Fibroblast of lung (primary cell): ENCODE measurements around the gene KCNJ4.
"Not testable (repeated sequence)": the region's sequence is repeated elsewhere in the genome, so short reads cannot be mapped to it uniquely, and the experiment has no call there.

ENCODE experiments used
- CTCF ChIP-seq, 2 donors: IDR thresholded peaks in 1 of 2; conservative IDR thresholded peaks in 1 of 2; 1 replicate in 1 of 2; 2 replicates in 1 of 2; pipeline ENCODE4 v1.5.1; 2011 to 2012; ENCODE audit warnings: low read length in 2 of 2, control low read depth in 1 of 2, inconsistent platforms in 1 of 2, low read depth in 1 of 2, mild to moderate bottlenecking in 1 of 2
- EZH2 ChIP-seq: IDR thresholded peaks from 2 replicates; pipeline ENCODE4 v1.5.1; 2012; ENCODE audit warnings: low read length, control low read depth, mild to moderate bottlenecking; ENCODE audit errors: missing control alignments

GRCh38 chr22:38398181-38398608, 56.8 kb downstream of the KCNJ4 start:
- not testable (repeated sequence) for TF ChIP-seq CTCF (conservative IDR thresholded peaks at IDR 0.05 in 1 of 2, IDR thresholded peaks at IDR 0.05 in 1 of 2; ENCODE audit: low read depth in 1 of 2, low read length in 2 of 2); EZH2
